GM19372 (cell line): Measurements from ENCODE around the gene TRDN.

Experiments used
- ATAC-seq: cut with Tn5 transposase; IDR thresholded peaks from one replicate; pipeline ENCODE4 v1.9.1; 2021; ENCODE audit warnings: mild to moderate bottlenecking, low read depth, moderate library complexity; ENCODE audit not compliant: unreplicated experiment

Gene TRDN

GRCh38 chr6:123636782-123637181 is at the start of gene TRDN:
TRDN (minus strand) TSS chr6:123636950; CDS start chr6:123636775, 175 bp downstream.
- ATAC-seq: no peak

GRCh38 chr6:123681957-123682462 is 45.3 kb upstream of the TRDN start:
- no peak for ATAC-seq

GRCh38 chr6:123677897-123678296 is 41.1 kb upstream of the TRDN start:
- no peak for ATAC-seq

GRCh38 chr6:123676793-123677192 is 40.0 kb upstream of the TRDN start:
- ATAC-seq: no peak

GRCh38 chr6:123668965-123669591 is 32.3 kb upstream of the TRDN start:
- ATAC-seq: no peak

- ATAC-seq: no peak
Measured at GRCh38 chr6:123668063-123668462, 31.3 kb upstream of the TRDN start.

- ATAC-seq: no peak
Measured at GRCh38 chr6:123663436-123663835, 26.7 kb upstream of the TRDN start.

- no peak for ATAC-seq
Measured at GRCh38 chr6:123662757-123663156, 26.0 kb upstream of the TRDN start.

GRCh38 chr6:123661105-123661891 is 24.5 kb upstream of the TRDN start:
- no peak for ATAC-seq

- ATAC-seq: no peak
Measured at GRCh38 chr6:123659960-123660748, 23.4 kb upstream of the TRDN start.

- no peak for ATAC-seq
Measured at GRCh38 chr6:123658848-123659247, 22.1 kb upstream of the TRDN start.

- ATAC-seq: peak; percentile 86
Measured at GRCh38 chr6:123655521-123656306, 19.0 kb upstream of the TRDN start.

GRCh38 chr6:123648723-123649122 is 12.0 kb upstream of the TRDN start:
- ATAC-seq: no peak

GRCh38 chr6:123648020-123648580 is 11.3 kb upstream of the TRDN start:
- no peak for ATAC-seq

- no peak for ATAC-seq
Measured at GRCh38 chr6:123641497-123641896, 4.7 kb upstream of the TRDN start.

GRCh38 chr6:123640567-123641187 is 3.9 kb upstream of the TRDN start:
- ATAC-seq: no peak

- ATAC-seq: no peak
Measured at GRCh38 chr6:123638865-123639264, 2.1 kb upstream of the TRDN start.

- ATAC-seq: no peak
Measured at GRCh38 chr6:123636282-123636681, 468 bp downstream of the TRDN start.

GRCh38 chr6:123635567-123635966 is 1.2 kb downstream of the TRDN start:
- ATAC-seq: no peak

GRCh38 chr6:123635144-123635543 is 1.6 kb downstream of the TRDN start:
- no peak for ATAC-seq
